Astrocyte (in vitro differentiated cells and primary cell): Measurements from ENCODE around the gene ADGRD1. TPM values are rescaled to one million over a fixed set of nuclear protein-coding genes. Genes with fewer than 3 reads are reported as not detected.

Experiments used
- DNase-seq: peaks from one replicate; pipeline ENCODE4 v3.0.0-alpha.2; 2010; ENCODE audit warnings: low read depth
- FAIRE-seq: peaks from 2 replicates; lab custom pipeline; 2011; peaks lifted over from hg19 to GRCh38; lab: Jason Lieb, UNC
- H2AFZ ChIP-seq: 2 replicates; pipeline ENCODE4 v1.6.0; 2012; ENCODE audit warnings: low read depth, low read length, inconsistent platforms
- H3K27ac ChIP-seq: 2 replicates; pipeline ENCODE4 v1.5.1; 2011; ENCODE audit warnings: low read depth, low read length, inconsistent platforms
- H3K27me3 ChIP-seq: 2 replicates; pipeline ENCODE4 v1.6.0; 2011; ENCODE audit warnings: low read length, inconsistent platforms; ENCODE audit not compliant: insufficient read depth
- H3K36me3 ChIP-seq: 2 replicates; pipeline ENCODE4 v1.5.1; 2011; ENCODE audit warnings: low read length, inconsistent platforms; ENCODE audit not compliant: insufficient read depth
- H3K4me1 ChIP-seq: 2 replicates; pipeline ENCODE4 v1.5.1; 2011; ENCODE audit warnings: low read length, inconsistent platforms; ENCODE audit not compliant: insufficient read depth
- H3K4me2 ChIP-seq: 2 replicates; pipeline ENCODE4 v1.6.0; 2012; ENCODE audit warnings: low read length, inconsistent platforms
- H3K4me3 ChIP-seq: 2 replicates; pipeline ENCODE4 v1.5.1; 2011; ENCODE audit warnings: low read depth, mild to moderate bottlenecking, low read length, inconsistent platforms; ENCODE audit not compliant: insufficient read depth
- H3K79me2 ChIP-seq: 2 replicates; pipeline ENCODE4 v1.6.0; 2012; ENCODE audit warnings: mild to moderate bottlenecking, low read length, inconsistent platforms; ENCODE audit not compliant: insufficient read depth
- H3K9ac ChIP-seq: 2 replicates; pipeline ENCODE4 v1.6.0; 2012; ENCODE audit warnings: mild to moderate bottlenecking, low read length, inconsistent platforms
- H3K9me3 ChIP-seq: 2 replicates; pipeline ENCODE4 v1.5.1; 2012; ENCODE audit warnings: low read depth, mild to moderate bottlenecking, low read length, inconsistent platforms; ENCODE audit not compliant: insufficient read depth
- H4K20me1 ChIP-seq: 2 replicates; pipeline ENCODE4 v1.6.0; 2012; ENCODE audit warnings: low read length, inconsistent platforms; ENCODE audit not compliant: insufficient read depth
- H3K27ac Mint-ChIP-seq: one replicate; pipeline ENCODE4 v1.8.0; 2021; ENCODE audit warnings: mild to moderate bottlenecking, mixed read lengths; ENCODE audit not compliant: unreplicated experiment
- H3K27me3 Mint-ChIP-seq: one replicate; pipeline ENCODE4 v1.8.0; 2021; ENCODE audit warnings: low read depth, mixed read lengths; ENCODE audit not compliant: unreplicated experiment
- H3K36me3 Mint-ChIP-seq: one replicate; pipeline ENCODE4 v1.8.0; 2021; ENCODE audit warnings: low read depth, mixed read lengths; ENCODE audit not compliant: unreplicated experiment
- H3K4me1 Mint-ChIP-seq: one replicate; pipeline ENCODE4 v1.8.0; 2021; ENCODE audit warnings: low read depth, mixed read lengths; ENCODE audit not compliant: unreplicated experiment
- H3K4me3 Mint-ChIP-seq: one replicate; pipeline ENCODE4 v1.8.0; 2021; ENCODE audit warnings: mild to moderate bottlenecking, moderate library complexity, mixed read lengths; ENCODE audit not compliant: unreplicated experiment
- H3K9me3 Mint-ChIP-seq: one replicate; pipeline ENCODE4 v1.8.0; 2021; ENCODE audit warnings: mild to moderate bottlenecking, mixed read lengths; ENCODE audit not compliant: unreplicated experiment
- EZH2 ChIP-seq: IDR thresholded peaks from 2 replicates; pipeline ENCODE4 v1.6.1; 2012; ENCODE audit warnings: mild to moderate bottlenecking, low read length, inconsistent platforms; ENCODE audit not compliant: insufficient read depth
- total RNA-seq: library from RNA; stranded (reverse); gene quantifications from 2 replicates; pipeline ENCODE4 v1.2.1, GENCODE V29; 2021
- TF ChIP-seq, protein P1 (sequence below): IDR thresholded peaks from 2 replicates; pipeline ENCODE4 v1.5.1; 2011; ENCODE audit warnings: low read depth, mild to moderate bottlenecking, inconsistent platforms, low read length, moderate library complexity; ENCODE audit not compliant: insufficient read depth

Gene ADGRD1
- total RNA-seq, 1 donor from 2014 or later, result 3.0 TPM

DNA sequence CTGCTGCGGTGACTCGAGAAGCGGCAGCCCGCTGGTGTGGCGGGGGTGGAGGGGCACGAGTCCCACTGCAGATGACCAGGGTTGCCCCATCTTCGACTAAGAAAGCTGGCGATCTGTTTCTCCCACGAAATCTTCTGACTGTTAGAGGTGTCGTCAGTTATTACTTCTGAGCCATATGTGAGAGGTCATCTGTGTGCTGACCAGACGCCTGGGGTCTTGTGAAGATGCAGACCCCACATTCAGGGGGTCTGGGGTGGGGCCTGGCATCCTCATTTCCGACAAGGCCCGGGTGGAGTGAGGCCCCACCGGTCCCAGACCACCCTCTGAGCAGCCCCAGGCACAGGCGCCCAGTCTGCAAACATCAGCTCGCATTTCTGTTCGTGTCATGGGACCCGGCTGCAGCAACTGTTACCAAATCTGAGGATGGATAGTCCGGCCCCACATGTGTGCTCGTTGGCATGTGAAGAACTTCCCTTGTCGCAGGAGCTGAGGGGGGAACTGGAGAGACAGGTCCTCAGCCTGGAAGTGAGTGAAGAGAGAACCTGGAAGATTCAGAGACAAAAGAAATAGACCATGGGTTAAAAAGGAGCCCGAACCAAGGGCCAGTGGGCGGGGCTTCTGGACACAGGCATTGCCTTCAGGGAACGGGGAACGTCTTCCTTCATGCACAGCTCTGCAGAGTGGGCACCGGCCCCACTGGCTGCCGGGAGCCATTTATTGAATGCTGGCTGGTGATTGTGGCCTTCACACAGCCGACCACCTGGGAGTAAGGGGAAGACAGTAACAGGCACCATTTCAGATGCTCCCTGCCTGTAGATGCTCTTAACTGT, 135.2 kb downstream of the ADGRD1 start:
- Histone ChIP-seq H2AFZ (no peak overlapping the region), H3K4me3 (no peak overlapping the region), H3K27me3 (no peaks in the 10 kb centered on the region), H3K9me3 (no peaks in the 10 kb centered on the region), H3K4me2 (no peak overlapping the region), H3K9ac (no peak overlapping the region), H3K4me1 (no peaks in the 10 kb centered on the region), H3K27ac (no peak overlapping the region), H3K36me3 (no peaks in the 10 kb centered on the region), H3K79me2 (no peaks in the 10 kb centered on the region), H4K20me1 (no peaks in the 10 kb centered on the region)
- no peaks in the 10 kb centered on the region for H3K9me3 Mint-ChIP-seq
- H3K27me3 Mint-ChIP-seq, result peaks cover 28% of the 10 kb centered on the region
- no peaks in the 10 kb centered on the region for H3K4me1 Mint-ChIP-seq
- no peak overlapping the region for H3K27ac Mint-ChIP-seq
- DNase-seq (no peak), FAIRE-seq (no peak)
- no peak overlapping the region for H3K4me3 Mint-ChIP-seq
- no peaks in the 10 kb centered on the region for H3K36me3 Mint-ChIP-seq
- TF ChIP-seq EZH2, result no peak
- TF ChIP-seq, protein P1, sequence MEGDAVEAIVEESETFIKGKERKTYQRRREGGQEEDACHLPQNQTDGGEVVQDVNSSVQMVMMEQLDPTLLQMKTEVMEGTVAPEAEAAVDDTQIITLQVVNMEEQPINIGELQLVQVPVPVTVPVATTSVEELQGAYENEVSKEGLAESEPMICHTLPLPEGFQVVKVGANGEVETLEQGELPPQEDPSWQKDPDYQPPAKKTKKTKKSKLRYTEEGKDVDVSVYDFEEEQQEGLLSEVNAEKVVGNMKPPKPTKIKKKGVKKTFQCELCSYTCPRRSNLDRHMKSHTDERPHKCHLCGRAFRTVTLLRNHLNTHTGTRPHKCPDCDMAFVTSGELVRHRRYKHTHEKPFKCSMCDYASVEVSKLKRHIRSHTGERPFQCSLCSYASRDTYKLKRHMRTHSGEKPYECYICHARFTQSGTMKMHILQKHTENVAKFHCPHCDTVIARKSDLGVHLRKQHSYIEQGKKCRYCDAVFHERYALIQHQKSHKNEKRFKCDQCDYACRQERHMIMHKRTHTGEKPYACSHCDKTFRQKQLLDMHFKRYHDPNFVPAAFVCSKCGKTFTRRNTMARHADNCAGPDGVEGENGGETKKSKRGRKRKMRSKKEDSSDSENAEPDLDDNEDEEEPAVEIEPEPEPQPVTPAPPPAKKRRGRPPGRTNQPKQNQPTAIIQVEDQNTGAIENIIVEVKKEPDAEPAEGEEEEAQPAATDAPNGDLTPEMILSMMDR, result no peak

DNA sequence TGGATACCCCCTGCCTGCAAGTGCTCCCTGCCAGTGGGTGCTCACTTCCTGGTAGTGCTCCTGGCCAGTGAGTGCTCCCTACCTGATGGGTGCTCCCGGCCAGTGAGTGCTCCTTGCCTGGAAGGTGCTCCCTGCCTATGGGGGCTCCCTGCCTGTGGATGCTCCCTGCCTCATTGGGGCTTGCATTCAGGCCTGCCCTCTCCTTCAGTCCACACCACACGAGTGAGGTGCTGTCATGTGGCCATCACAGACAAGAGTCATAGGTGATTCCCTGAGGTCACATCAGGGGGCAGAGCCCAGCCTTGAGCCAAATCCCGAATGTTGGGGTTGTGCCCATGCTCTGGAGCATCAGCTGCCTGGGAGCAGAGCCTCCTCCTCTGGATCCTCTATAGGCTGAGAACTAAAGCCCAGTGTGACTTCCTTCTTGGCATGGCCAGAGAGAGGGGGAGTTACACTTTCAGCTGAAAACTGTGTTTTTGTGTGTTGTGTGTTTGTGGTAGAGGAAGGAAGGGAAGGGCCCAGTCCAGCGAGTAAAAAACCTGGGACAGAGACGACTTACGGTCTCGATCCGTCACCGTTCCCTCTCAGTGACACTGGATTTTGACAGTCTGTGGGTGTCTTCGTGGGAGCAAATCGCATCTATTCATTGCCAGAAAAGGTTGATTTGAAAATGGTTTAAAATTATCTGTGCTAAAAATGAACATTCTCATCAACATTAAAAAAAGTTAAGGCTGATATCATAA, 136.0 kb downstream of the ADGRD1 start:
- no peak for DNase-seq
- H3K36me3 Mint-ChIP-seq, result no peaks in the 10 kb centered on the region

More for the DNA sequence above, 136.0 kb downstream of the ADGRD1 start:
- no peak overlapping the region for H3K9ac ChIP-seq
- no peaks in the 10 kb centered on the region for H3K4me1 ChIP-seq
- no peak overlapping the region for H2AFZ ChIP-seq
- H3K4me2 ChIP-seq, result no peak overlapping the region
- H3K4me3 ChIP-seq, result no peak overlapping the region
- peaks cover 28% of the 10 kb centered on the region for H3K27me3 Mint-ChIP-seq
- no peaks in the 10 kb centered on the region for H3K9me3 Mint-ChIP-seq
- H3K36me3 ChIP-seq, result no peaks in the 10 kb centered on the region
- no peaks in the 10 kb centered on the region for H3K9me3 ChIP-seq
- H3K4me1 Mint-ChIP-seq, result no peaks in the 10 kb centered on the region
- H3K79me2 ChIP-seq, result no peaks in the 10 kb centered on the region
- H3K27ac ChIP-seq, result no peak overlapping the region
- FAIRE-seq, result no peak
- TF ChIP-seq EZH2, result no peak
- TF ChIP-seq, protein P1, result no peak
- H3K4me3 Mint-ChIP-seq, result no peak overlapping the region
- no peaks in the 10 kb centered on the region for H3K27me3 ChIP-seq
- no peaks in the 10 kb centered on the region for H4K20me1 ChIP-seq
- H3K27ac Mint-ChIP-seq, result no peak overlapping the region
